IMR-90 (cell line): ENCODE measurements around the gene TRAK2. TPM values are rescaled to one million over a fixed set of nuclear protein-coding genes. Genes with fewer than 3 reads are reported as not detected.

ENCODE experiments used
- ATAC-seq: fragments of 200-7000 bp; cut with Tn5 transposase; 2 replicates; pipeline ENCODE4 v1.9.1; 2020; ENCODE audit warnings: low read depth, mild to moderate bottlenecking, moderate library complexity
- BruUV-seq: library from RNA; stranded (reverse); fragments of 400-500 nt; replicated peaks from 2 replicates; lab custom pipeline; 2021; lab: Mats Ljungman, UMichigan
- CTCF ChIA-PET: fragments of 300-600 bp; formaldehyde crosslinking; extraction: SDS; loops from one replicate; lab custom pipeline; 2021; ENCODE audit warnings: antibody characterized with exemption; lab: Yijun Ruan, JAX
- POLR2A ChIA-PET: fragments of 300-600 bp; sonication (Branson Sonifier 250); formaldehyde crosslinking; loops from one replicate; lab custom pipeline; 2022; ENCODE audit warnings: antibody characterized with exemption; ENCODE audit not compliant: unreplicated experiment; lab: Charles Lee
- DNase-seq: peaks from one replicate; pipeline ENCODE4 v3.0.0; 2013
- H2AFZ ChIP-seq: replicated peaks from 2 replicates; pipeline ENCODE3; 2013; ENCODE audit warnings: low read length, mild to moderate bottlenecking; ENCODE audit not compliant: poor library complexity
- H2AK5ac ChIP-seq: 2 replicates; pipeline ENCODE4 v1.6.1; 2013; ENCODE audit warnings: low read depth, low read length, inconsistent platforms
- H2AK9ac ChIP-seq: replicated peaks from 2 replicates; pipeline ENCODE3; 2013; ENCODE audit warnings: mild to moderate bottlenecking, low read depth, low read length, moderate library complexity; ENCODE audit not compliant: poor library complexity
- H2BK120ac ChIP-seq: 2 replicates; pipeline ENCODE4 v1.6.1; 2013; ENCODE audit warnings: low read depth, low read length, inconsistent platforms
- H2BK15ac ChIP-seq: 3 replicates; pipeline ENCODE4 v1.6.1; 2013; ENCODE audit warnings: low read depth, low read length, inconsistent platforms
- H2BK20ac ChIP-seq: 2 replicates; pipeline ENCODE4 v1.6.1; 2013; ENCODE audit warnings: low read depth, mild to moderate bottlenecking, inconsistent platforms, low read length, moderate library complexity
- H2BK5ac ChIP-seq: 2 replicates; pipeline ENCODE4 v1.6.1; 2013; ENCODE audit warnings: mild to moderate bottlenecking, low read depth, low read length, inconsistent platforms; ENCODE audit not compliant: poor library complexity, severe bottlenecking
- H3K14ac ChIP-seq: replicated peaks from 2 replicates; pipeline ENCODE4 v1.6.1; 2013; ENCODE audit warnings: low read depth, low read length, inconsistent platforms
- H3K18ac ChIP-seq: 2 replicates; pipeline ENCODE4 v1.6.1; 2013; ENCODE audit warnings: low read depth, low read length, control low read depth
- H3K23ac ChIP-seq: 2 replicates; pipeline ENCODE4 v1.6.1; 2013; ENCODE audit warnings: low read depth, low read length, inconsistent platforms
- H3K27ac ChIP-seq: 2 replicates; pipeline ENCODE4 v1.5.1; 2013; ENCODE audit warnings: mild to moderate bottlenecking, control low read depth, low read length; ENCODE audit not compliant: insufficient read depth
- H3K27me3 ChIP-seq: 2 replicates; pipeline ENCODE4 v1.6.1; 2013; ENCODE audit warnings: low read length; ENCODE audit not compliant: control insufficient read depth, insufficient read depth
- H3K36me3 ChIP-seq: 2 replicates; pipeline ENCODE4 v1.6.1; 2013; ENCODE audit warnings: low read length, mixed read lengths; ENCODE audit not compliant: control insufficient read depth, insufficient read depth
- H3K4ac ChIP-seq: 2 replicates; pipeline ENCODE4 v1.6.1; 2013; ENCODE audit warnings: low read depth, low read length, inconsistent platforms
- H3K4me1 ChIP-seq: 2 replicates; pipeline ENCODE4 v1.6.1; 2013; ENCODE audit warnings: low read length, mixed read lengths; ENCODE audit not compliant: control insufficient read depth, insufficient read depth
- H3K4me2 ChIP-seq: 2 replicates; pipeline ENCODE4 v1.6.1; 2013; ENCODE audit warnings: low read depth, mild to moderate bottlenecking, control low read depth, low read length, moderate library complexity
- H3K4me3 ChIP-seq: 2 replicates; pipeline ENCODE4 v1.5.1; 2013; ENCODE audit warnings: low read depth, mild to moderate bottlenecking, control low read depth, low read length, moderate library complexity; ENCODE audit not compliant: insufficient read depth
- H3K56ac ChIP-seq: 2 replicates; pipeline ENCODE4 v1.6.1; 2013; ENCODE audit warnings: low read length, inconsistent platforms; ENCODE audit not compliant: insufficient read depth; ENCODE audit errors: extremely low read depth
- H3K79me1 ChIP-seq, 2 experiments: 2 replicates each; pipeline ENCODE4 v1.6.1; 2013; ENCODE audit warnings: low read length in 2 of 2, inconsistent platforms in 1 of 2, low read depth in 1 of 2
- H3K9ac ChIP-seq: 2 replicates; pipeline ENCODE4 v1.6.1; 2013; ENCODE audit warnings: low read depth, low read length, control low read depth
- H3K9me1 ChIP-seq: 2 replicates; pipeline ENCODE4 v1.6.1; 2013; ENCODE audit warnings: low read length, inconsistent platforms; ENCODE audit not compliant: insufficient read depth
- H3K9me3 ChIP-seq: 2 replicates; pipeline ENCODE4 v1.6.1; 2013; ENCODE audit warnings: low read length; ENCODE audit not compliant: control insufficient read depth, insufficient read depth
- H4K20me1 ChIP-seq: 2 replicates; pipeline ENCODE4 v1.6.1; 2013; ENCODE audit warnings: low read length, inconsistent platforms; ENCODE audit not compliant: insufficient read depth
- H4K5ac ChIP-seq: 2 replicates; pipeline ENCODE4 v1.6.1; 2013; ENCODE audit warnings: mild to moderate bottlenecking, low read depth, low read length, control low read depth
- H4K8ac ChIP-seq, 2 experiments: 2 replicates each; pipeline ENCODE4 v1.6.1; 2013; ENCODE audit warnings: low read depth in 2 of 2, low read length in 2 of 2, control low read depth in 1 of 2, inconsistent platforms in 1 of 2
- H4K91ac ChIP-seq: 2 replicates; pipeline ENCODE4 v1.6.1; 2013; ENCODE audit warnings: low read depth, low read length, inconsistent platforms; ENCODE audit not compliant: insufficient read depth
- BHLHE40 ChIP-seq: fragments of 150-350 bp; IDR thresholded peaks from 2 replicates; pipeline ENCODE4 v1.6.1; 2016; ENCODE audit warnings: mild to moderate bottlenecking, low read depth, low read length
- CTCF ChIP-seq: conservative IDR thresholded peaks from 2 replicates; pipeline ENCODE4 v1.5.1; 2012; ENCODE audit warnings: mild to moderate bottlenecking, low read depth, low read length, improper control_type of control experiment
- FOS ChIP-seq: fragments of 150-350 bp; IDR thresholded peaks from 2 replicates; pipeline ENCODE4 v1.6.1; 2016; ENCODE audit warnings: low read depth, low read length
- MAFK ChIP-seq: IDR thresholded peaks from 2 replicates; pipeline ENCODE4 v1.6.1; 2012; ENCODE audit warnings: low read depth, low read length, improper control_type of control experiment
- POLR2A ChIP-seq: IDR thresholded peaks from 2 replicates; pipeline ENCODE4 v1.6.1; 2012; ENCODE audit warnings: mild to moderate bottlenecking, low read depth, low read length
- RAD21 ChIP-seq: IDR thresholded peaks from 2 replicates; pipeline ENCODE4 v1.6.1; 2012; ENCODE audit warnings: low read length, improper control_type of control experiment
- RCOR1 ChIP-seq: IDR thresholded peaks from 2 replicates; pipeline ENCODE4 v1.6.1; 2012; ENCODE audit warnings: mild to moderate bottlenecking, low read length, improper control_type of control experiment; ENCODE audit not compliant: insufficient replicate concordance
- RFX5 ChIP-seq: IDR thresholded peaks from 2 replicates; pipeline ENCODE4 v1.8.0; 2012; ENCODE audit warnings: low read depth, mild to moderate bottlenecking, low read length, moderate library complexity
- SMC3 ChIP-seq: fragments of 150-350 bp; IDR thresholded peaks from 2 replicates; pipeline ENCODE4 v1.6.1; 2016; ENCODE audit warnings: low read depth, mild to moderate bottlenecking, antibody characterized with exemption, low read length, moderate library complexity
- WGBS, 2 experiments: methylation state at CpG; one replicate each; pipeline versions ENCODE4 v1.1.5 to v1.1.7; 2013; ENCODE audit warnings: missing lambda C conversion rate in 2 of 2; ENCODE audit not compliant: insufficient read length in 1 of 2; ENCODE audit errors: extremely low coverage in 2 of 2; 5-methylcytosine and 5-hydroxymethylcytosine counted together
- dilution Hi-C: fragments of 300-500 bp; cut with HindIII; formaldehyde crosslinking; loops from one replicate; pipeline ENCODE4 v1.14.3; 2018; ENCODE audit warnings: low sequenced_read_pairs; ENCODE audit not compliant: unreplicated experiment
- in situ Hi-C: fragments of 300-500 bp; cut with MboI; formaldehyde crosslinking; loops from 3 replicates; pipeline ENCODE4 v1.14.3; 2019; ENCODE audit warnings: low sequenced_read_pairs, inconsistent platforms, mixed read lengths
- intact Hi-C: fragments of 100-400 bp; cut with micrococcal nuclease; formaldehyde crosslinking; loops from 2 replicates; pipeline ENCODE4 v1.10.0; 2022
- polyA plus RNA-seq, 3 experiments: library from polyadenylated mRNA; depleted of rRNA; stranded (reverse); fragments of >200 nt; gene quantifications; 2 replicates each; pipeline ENCODE4 v1.2.3, GENCODE V29; 2012; ENCODE audit warnings: low replicate concordance in 1 of 3
- total RNA-seq: library from RNA; depleted of rRNA; stranded (reverse); fragments of >200 nt; gene quantifications from 2 replicates; pipeline ENCODE4 v1.2.3, GENCODE V29; 2012

Gene TRAK2
- total and polyA plus RNA-seq, 2 of the 4 experiments (the other 2 are of a cell fraction) = 13.1 to 65.4 TPM

DNA sequence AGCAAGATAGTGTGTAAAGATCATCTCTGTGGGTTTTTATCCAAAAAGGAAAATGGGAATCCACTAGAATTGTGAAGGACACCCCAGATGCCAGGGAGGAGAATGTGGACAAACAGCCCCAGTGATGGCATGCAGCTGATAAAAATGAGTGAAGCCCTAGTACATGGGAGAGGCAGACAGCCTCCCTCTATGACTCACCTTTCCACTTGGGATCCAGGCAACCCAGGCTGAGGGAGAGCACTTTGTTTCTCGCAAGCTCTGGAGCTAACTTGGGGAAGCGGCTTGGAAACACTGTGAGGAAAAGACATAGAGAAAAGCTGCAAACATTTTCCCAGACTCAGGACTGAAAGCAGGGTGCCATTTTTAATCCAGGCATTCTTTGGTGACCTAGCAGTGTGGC lies 88.9 kb downstream of the TRAK2 start:
- ATAC-seq = no peak

More for the DNA sequence above, 88.9 kb downstream of the TRAK2 start:
- Histone ChIP-seq H2BK5ac (no peak overlapping the region), H3K9me3 (peaks cover 5% of the 10 kb centered on the region), H2AK9ac (no peak overlapping the region), H3K9me1 (no peaks in the 10 kb centered on the region; the same call in 1 of the 2 replicates), H2AFZ (no peak overlapping the region), H3K9ac (no peak overlapping the region), H2BK120ac (no peak overlapping the region), H3K14ac (no peak overlapping the region), H4K91ac (no peak overlapping the region), H3K27ac (no peak overlapping the region), H3K4me3 (no peak overlapping the region), H3K23ac (no peak overlapping the region), H3K4ac (no peak overlapping the region), H3K4me2 (no peak overlapping the region), H4K20me1 (no peaks in the 10 kb centered on the region), H2BK20ac (no peak overlapping the region), H3K56ac (no peak overlapping the region), H3K36me3 (peaks cover 10% of the 10 kb centered on the region), H3K27me3 (no peaks in the 10 kb centered on the region), H2BK15ac (no peak overlapping the region), H3K18ac (no peak overlapping the region), H3K4me1 (peaks cover 4% of the 10 kb centered on the region; the same call in 1 of the 2 replicates), H3K79me1 (no peaks in the 10 kb centered on the region; a peak in 1 of 4 replicates), H2AK5ac (no peak overlapping the region), H4K5ac (no peak overlapping the region), H4K8ac (no peak overlapping the region)
- no TSS peak for BruUV-seq
- dilution Hi-C loops (no loop called here), in situ Hi-C loops (loop anchor here (5.0 kb wide), 1 partner anchor 115 kb away; no protein-coding TSS in a partner anchor), intact Hi-C loops (no loop called here)
- WGBS, 2 experiments = 100% methylated on average over 2 of the region's 2 CpGs; no CpG with 5 or more reads in 1 of the 2 experiments
- CTCF ChIA-PET = no interaction called here
- POLR2A ChIA-PET = no interaction called here
- DNase-seq = peak; percentile 25
- TF ChIP-seq FOS (no peak), MAFK (no peak), BHLHE40 (no peak), POLR2A (no peak), RAD21 (no peak), RFX5 (no peak), CTCF (no peak), SMC3 (no peak), RCOR1 (no peak)
